Raji (cell line): Measurements from ENCODE around the gene BCL2L2.

Source experiments
- POLR2A ChIP-seq: IDR thresholded peaks from 2 replicates; pipeline ENCODE4 v1.6.1; 2011; ENCODE audit warnings: low read depth, low read length, control low read depth; ENCODE audit not compliant: insufficient read depth

The BCL2L2 gene

GRCh38 chr14:23355871-23356435, 49.3 kb downstream of the BCL2L2 start:
- TF ChIP-seq POLR2A, result no peak

GRCh38 chr14:23356662-23357061, 50.0 kb downstream of the BCL2L2 start:
- no peak for TF ChIP-seq POLR2A

GRCh38 chr14:23357261-23357660, 50.6 kb downstream of the BCL2L2 start:
- no peak for TF ChIP-seq POLR2A

- TF ChIP-seq POLR2A, result no peak
Measured at GRCh38 chr14:23358042-23358441, 51.4 kb downstream of the BCL2L2 start.

DNA sequence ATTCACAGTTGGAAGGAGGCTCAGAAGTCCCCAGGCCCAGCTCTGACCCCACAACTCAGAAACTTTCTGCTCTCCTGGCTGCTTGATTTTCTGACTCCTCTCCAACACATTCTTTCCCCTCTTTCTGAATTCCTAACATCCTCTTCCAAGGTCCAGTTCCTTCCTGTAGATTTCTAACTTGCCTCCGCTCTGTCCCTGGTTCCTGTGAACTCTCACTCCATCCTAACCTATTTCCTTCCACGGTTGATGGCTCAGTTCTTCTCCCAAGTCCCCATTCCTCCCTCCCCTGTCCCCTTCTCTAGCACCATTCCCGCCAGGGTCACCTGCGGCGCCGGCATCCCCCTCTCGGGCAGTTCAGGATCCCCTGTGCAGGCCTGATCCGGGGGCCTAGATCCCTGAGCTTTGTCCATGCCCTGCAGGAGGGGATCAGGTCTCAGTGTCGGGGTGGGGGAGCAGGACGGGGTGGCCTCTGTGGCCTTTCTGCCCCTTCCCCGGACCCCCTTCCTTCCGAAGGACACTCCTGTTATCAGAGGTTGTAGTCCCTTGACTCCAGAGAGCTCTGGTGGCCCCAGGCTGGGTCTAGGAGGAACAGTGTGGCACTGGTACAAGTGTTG, 52.0 kb downstream of the BCL2L2 start:
- no peak for TF ChIP-seq POLR2A

GRCh38 chr14:23359167-23359626, 52.6 kb downstream of the BCL2L2 start:
- no peak for TF ChIP-seq POLR2A

DNA sequence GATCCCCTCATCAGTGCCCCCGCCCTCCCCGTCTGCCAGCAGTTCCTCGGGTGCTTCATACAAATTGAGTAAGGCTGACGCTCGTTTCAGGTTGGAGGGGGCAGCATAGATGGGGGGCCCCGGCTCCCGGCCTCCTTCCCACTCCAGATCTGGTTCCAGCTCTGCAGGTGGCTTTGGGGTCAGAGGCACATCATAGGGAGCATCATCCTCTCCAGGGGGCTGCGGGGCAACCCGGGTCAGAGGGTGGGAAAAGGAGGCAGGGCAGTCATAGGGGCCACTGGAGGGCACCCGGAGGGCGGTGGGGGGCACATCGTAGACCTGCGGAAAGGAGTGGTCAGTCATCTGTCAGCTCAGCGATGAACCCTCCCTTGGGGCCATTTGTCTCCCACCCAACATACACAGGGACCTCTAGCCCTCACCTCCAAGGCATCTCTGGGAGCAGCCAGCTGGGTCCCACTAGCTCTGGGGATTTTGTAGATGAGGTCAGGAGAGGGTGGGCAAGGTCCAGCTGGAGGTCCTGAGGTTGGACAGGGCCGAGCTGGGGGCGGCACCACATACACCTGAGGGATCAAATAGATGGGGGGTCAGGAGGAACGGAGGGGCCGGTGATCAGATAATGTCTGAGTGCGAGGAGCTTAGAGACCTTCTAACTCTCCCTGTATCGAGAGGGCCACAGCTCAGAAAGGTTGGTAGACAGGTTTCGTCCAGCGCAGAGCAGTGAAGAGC, 53.3 kb downstream of the BCL2L2 start:
- TF ChIP-seq POLR2A, result no peak

GRCh38 chr14:23360496-23360895, 53.9 kb downstream of the BCL2L2 start:
- TF ChIP-seq POLR2A, result no peak

DNA sequence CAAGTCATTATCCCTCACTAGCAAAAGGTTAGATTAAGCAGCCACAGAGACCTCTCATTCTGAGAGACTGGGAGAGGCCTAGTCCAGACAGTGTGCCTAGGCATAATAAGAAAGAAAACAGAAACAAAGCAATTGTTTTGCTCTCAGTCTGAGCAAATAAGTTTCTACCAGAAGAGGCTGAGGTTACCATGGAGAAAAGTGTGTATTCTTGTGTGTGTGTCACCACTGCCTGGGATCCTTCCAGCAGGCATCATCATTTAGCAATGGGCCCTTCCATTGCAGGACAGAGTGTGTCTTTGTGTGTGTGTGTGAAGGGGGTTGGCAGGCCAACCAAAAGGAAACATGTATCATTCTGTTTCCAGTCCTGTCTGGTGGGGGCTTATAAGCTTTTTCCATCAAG, 54.7 kb downstream of the BCL2L2 start:
- TF ChIP-seq POLR2A, result no peak
